COR-L47 (cell line): ENCODE results near the gene HBG2.
"Not testable (repeated sequence)": the region's sequence is repeated elsewhere in the genome, so short reads cannot be mapped to it uniquely, and the experiment has no call there.

ENCODE experiments used
- DNase-seq: peaks from one replicate; lab custom pipeline; 2025; lab: John Stamatoyannopoulos, UW

The HBG2 gene

GRCh38 chr11:5249807-5250396 lies 4.7 kb downstream of the HBG2 start, which contains the start of gene HBG1:
HBG1 (minus strand) TSS chr11:5249857; CDS start chr11:5249804, 53 bp downstream.
- DNase-seq = not testable (repeated sequence)

DNA sequence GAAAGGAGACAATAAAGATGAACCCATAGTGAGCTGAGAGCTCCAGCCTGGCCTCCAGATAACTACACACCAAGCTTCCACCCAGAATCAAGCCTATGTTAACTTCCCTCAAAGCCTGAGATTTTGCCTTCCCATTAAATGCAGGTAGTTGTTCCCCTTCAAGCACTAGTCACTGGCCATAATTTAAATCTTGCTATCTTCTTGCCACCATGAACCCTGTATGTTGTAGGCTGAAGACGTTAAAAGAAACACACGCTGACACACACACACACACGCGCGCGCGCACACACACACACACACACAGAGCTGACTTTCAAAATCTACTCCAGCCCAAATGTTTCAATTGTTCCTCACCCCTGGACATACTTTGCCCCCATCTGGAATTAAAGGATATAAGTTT lies 6.1 kb downstream of the HBG2 start:
- DNase-seq = not testable (repeated sequence)

- DNase-seq = no peak
These were observed 6.9 kb downstream of the HBG2 start for GRCh38 chr11:5247472-5248192.

DNA sequence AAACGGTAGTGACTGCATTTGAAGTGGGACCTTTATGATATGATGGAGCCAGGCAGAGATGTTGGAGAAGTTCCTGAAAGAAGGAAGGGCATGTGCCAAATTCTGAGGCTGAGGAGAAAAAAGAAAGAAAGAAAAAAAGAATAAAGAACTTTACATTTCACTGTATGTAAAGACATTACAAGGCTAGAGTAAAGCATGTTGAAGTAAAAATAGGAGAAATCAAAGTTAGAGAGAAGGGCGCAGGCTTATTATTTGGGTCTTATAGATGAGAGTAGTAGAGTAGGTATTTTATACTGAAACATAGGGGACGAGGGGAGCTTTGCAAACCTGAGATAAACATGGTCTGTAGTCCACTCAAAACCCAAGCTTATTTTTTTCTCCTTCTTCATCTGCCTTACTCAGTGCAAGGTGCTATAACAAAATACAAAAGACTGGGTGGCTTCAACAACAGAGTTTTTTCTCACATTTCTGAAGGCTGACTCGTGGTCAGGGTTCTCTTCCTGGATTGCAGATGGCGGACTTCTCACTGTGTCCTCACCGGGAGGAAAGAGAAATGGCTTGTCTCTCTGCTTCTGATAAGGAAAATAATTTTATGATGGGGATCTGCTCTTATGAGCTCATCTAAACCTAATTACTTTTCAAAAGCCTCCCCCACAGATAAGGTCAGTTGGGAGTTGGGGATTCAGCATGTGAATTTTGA lies 7.7 kb downstream of the HBG2 start:
- no peak for DNase-seq

- no peak for DNase-seq
These were observed 9.4 kb downstream of the HBG2 start for GRCh38 chr11:5245155-5245554.

- DNase-seq = no peak
These were observed 10.8 kb downstream of the HBG2 start for GRCh38 chr11:5243816-5244180.

DNA sequence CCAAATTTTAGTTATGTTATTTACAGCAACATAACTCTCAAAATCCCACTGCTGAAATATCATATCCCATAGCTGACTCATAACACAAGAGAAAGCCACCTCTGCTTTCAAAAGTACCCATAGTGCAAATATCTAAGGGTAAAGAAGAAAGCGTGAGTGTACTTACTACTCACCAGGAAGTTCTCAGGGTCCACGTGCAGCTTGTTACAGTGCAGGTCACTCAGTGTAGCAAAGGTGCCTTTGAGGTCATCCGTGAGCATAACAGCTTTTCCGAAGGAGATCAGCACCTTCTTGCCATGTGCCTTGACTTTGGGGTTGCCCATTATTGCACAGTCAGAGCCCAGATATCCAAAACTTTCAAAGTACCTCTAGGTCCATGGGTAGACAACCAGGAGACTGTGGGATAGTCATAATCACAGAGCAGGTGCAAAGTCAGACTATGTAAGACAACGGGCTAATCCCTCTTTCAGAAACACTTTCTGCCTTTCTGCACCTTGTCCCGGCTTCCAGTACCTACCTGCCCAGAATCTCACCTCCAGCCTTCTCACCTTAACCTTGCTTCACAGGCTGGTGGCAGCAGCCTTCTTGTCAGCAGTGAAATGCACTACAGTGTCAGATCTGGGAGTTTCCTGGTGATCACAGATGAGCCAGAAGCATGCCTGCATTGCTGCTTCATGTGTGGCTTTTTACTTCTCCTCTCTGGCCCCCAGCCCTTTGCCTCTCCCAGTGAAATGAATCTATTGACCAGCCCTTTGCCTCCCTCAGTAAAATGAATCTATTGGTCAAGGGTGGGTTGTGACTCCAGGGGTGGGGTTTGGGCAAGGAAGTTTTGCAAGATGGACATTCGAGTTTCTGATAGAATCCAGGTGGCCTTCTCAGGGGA lies 11.4 kb downstream of the HBG2 start:
- no peak for DNase-seq

DNA sequence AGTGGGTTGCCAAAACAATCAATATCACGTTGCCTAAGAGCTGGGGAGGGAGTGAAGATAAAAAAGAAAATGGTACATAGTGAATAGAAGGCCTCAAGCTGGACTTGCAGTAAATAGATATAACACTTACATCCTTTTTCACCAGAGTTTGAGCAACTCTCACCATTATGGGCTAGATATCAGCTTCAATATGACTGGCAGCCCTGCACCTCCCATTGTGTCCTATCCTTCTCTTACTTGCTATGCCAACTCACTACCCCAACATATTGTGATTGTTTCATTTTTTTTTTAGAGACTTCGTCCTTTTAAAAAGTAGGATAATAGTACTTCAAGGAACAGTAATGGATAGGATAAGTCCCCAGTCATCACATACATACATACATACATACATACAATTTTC lies 12.4 kb downstream of the HBG2 start:
- no peak for DNase-seq

DNA sequence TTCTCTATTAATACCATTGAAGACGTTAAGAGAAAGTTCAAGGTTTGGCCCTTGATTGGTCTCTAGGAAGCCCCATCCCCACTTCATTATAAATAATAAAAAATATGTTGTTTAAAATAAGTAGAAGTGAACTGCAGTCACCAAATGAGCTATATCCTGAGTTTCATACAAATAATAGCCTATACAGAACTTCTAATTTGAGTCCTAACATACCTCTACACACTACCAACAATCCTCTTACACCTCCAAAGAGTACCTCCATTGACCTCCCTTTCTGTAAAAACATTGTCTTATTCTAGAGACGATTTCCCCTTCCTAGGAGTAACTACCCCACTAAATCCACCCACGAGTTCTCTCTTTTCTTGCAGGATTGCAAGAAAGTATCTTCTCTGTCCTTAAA lies 13.1 kb downstream of the HBG2 start:
- DNase-seq = no peak

DNA sequence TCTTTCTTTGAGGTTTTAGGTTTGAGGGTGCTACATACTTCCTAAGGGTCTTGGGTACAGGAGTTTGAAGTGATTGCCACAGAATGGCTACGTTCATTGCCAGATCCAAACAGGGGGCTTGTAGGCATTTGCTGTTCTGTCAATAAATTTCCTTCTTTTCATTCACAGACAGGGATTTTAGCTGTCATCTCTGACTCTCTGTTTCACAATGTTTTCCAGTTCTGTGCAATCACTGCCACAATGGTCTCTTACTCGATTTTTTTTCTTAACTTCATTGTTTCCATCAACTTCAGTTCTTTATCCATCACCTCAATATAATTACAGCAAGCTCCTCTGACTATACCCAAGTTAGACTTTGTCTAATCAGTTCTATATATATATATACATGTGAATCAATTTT lies 14.1 kb downstream of the HBG2 start:
- no peak for DNase-seq

DNA sequence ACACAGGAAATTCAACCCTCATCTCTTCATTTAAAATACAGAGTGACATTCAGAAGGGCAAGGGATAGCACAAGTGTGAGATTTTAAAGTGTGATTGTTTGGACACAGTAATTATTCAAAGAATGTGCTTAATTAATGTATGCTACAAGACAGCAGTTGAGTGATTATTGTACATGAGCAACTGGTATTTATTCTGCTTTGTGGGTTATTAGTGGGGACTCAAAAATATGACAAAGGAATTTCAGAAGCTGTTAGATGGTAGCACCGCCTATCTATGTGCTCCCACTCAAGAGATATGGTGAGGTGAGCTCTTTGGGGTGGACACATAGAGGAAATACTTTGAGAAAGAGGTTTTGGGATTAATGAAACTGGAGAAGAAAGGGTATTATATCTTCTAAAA lies 14.5 kb downstream of the HBG2 start:
- DNase-seq = no peak

- DNase-seq = no peak
These were observed 15.5 kb downstream of the HBG2 start for GRCh38 chr11:5239046-5239445.

DNA sequence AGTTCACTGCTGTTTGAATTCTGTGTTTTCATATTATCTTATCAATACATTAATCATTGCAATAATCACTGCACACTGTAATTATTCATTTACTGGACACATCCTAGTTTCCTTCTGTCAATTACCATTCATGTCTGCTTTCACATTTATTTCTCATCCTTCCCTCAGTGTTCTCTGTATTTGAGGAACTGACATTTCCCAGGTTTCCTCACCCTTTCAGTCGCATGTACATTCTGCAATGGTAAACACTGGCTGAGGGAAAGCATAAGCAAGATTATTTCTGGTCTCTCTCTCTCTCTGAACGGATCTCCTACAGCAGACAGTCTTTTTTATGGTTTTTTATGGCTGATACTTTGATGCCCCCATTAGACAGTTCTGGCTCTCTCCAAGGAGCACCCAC lies 16.1 kb downstream of the HBG2 start:
- DNase-seq = no peak

DNA sequence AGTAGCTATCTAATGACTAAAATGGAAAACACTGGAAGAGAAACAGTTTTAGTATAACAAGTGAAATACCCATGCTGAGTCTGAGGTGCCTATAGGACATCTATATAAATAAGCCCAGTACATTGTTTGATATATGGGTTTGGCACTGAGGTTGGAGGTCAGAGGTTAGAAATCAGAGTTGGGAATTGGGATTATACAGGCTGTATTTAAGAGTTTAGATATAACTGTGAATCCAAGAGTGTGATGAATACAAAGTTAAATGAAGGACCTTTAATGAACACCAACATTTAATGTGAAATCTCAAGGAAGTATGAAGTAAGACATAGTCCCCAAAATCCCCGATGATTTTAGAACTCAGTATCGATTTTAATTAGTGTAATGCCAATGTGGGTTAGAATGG lies 17.2 kb downstream of the HBG2 start:
- no peak for DNase-seq

DNA sequence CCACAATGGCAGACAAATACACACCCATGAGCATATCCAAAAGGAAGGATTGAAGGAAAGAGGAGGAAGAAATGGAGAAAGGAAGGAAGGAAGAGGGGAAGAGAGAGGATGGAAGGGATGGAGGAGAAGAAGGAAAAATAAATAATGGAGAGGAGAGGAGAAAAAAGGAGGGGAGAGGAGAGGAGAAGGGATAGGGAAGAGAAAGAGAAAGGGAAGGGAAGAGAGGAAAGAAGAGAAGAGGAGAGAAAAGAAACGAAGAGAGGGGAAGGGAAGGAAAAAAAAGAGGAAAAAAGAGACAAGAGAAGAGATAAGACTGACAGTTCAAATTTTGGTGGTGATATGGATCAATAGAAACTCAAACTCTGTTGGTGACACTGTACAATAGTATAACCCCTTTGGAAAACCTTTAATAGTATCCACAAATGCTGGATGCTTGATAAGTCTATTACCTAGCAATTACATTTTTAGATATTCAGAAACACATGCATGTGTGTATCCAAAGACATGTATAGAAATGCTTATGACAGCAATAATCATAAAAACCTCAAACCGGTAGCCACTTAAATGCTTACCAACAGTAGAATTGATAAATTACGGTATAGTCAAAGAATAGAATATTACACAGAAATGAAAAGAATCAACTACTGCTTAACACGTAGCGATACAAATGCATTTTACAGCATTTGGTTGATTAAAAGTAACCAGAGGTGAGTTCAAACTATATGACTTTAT lies 19.1 kb downstream of the HBG2 start:
- no peak for DNase-seq

GRCh38 chr11:5234381-5234834 lies 20.2 kb downstream of the HBG2 start, which contains the start of gene HBD:
HBD (minus strand) TSS chr11:5234483; CDS start chr11:5234433, 50 bp downstream.
- no peak for DNase-seq

DNA sequence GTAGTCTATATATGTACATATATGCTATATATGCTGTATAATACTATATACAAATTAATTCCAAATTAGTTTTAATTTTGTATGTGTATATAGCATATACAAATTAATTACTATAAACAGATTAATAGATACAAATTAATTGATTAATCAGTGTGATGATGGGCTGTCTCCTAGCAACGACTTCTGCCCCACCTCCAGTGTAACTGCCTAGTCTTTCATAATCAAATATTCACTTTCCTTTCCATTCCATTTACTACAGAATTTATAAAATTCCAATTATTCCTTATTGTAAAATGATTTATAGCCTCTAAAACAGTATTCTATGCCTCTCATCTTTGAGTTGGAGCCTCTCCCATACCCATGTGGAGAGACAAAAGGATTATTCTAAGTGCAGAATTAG lies 21.3 kb downstream of the HBG2 start:
- DNase-seq = no peak

GRCh38 chr11:5232821-5233220 lies 21.8 kb downstream of the HBG2 start:
- DNase-seq = no peak

GRCh38 chr11:5232176-5232575 lies 22.4 kb downstream of the HBG2 start:
- no peak for DNase-seq

- DNase-seq = no peak
These were observed 23.5 kb downstream of the HBG2 start for GRCh38 chr11:5231111-5231510.

GRCh38 chr11:5230266-5230665 lies 24.3 kb downstream of the HBG2 start:
- DNase-seq = no peak
